Measurements from ENCODE around the gene CBLN3. TPM values are rescaled to one million over a fixed set of nuclear protein-coding genes. Genes with fewer than 3 reads are reported as not detected.
"Not testable (repeated sequence)": the region's sequence is repeated elsewhere in the genome, so short reads cannot be mapped to it uniquely, and the experiment has no call there.

Gene CBLN3
- total RNA-seq, 1 donor from 2014 or later, result 0.55 TPM

DNA sequence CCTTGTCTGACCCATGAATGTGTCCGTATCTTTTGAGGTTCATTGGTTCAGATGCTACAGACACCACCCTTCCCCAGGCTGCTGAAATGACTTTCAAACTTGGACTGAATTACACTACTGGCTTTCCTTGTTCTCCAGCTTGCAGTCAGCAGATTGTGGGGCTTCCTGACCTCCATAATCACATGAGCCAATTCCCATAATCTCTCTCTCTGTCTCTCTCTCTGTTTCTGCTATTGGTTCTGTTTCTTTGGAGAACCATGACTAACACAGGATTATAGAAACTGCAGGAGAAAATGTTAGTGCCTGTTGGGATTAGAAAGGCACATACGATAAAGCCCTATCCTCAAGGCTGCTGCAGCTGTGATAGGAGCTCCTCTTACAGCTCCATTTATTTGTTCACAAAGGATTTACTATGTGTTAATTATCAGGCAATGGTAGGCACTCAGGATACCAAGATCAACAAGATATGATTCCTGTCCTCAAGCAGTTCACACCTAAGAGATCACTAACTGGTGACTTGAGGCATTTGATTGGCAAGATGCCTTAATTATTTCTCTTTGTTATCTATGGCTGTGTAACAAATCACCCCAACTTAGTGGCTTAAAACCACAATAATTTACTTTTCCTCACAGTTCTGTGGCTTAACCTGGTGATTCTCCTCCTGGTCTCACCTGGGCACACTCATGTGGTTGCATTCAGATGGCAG is 40.8 kb downstream of the CBLN3 start:
- Histone ChIP-seq H3K4me3 (no peak overlapping the region), H3K36me3 (no peaks in the 10 kb centered on the region), H3K27ac (replicated peaks) (peak overlapping the region; percentile 30), H3K4me1 (peaks cover 10% of the 10 kb centered on the region), H3K9me3 (replicated peaks) (no peaks in the 10 kb centered on the region), H3K27me3 (ENCODE audit: low read depth) (peaks cover 13% of the 10 kb centered on the region)
- no peak for DNase-seq
- intact Hi-C loops (cut with micrococcal nuclease), result no loop called here
- TF ChIP-seq, protein P1, sequence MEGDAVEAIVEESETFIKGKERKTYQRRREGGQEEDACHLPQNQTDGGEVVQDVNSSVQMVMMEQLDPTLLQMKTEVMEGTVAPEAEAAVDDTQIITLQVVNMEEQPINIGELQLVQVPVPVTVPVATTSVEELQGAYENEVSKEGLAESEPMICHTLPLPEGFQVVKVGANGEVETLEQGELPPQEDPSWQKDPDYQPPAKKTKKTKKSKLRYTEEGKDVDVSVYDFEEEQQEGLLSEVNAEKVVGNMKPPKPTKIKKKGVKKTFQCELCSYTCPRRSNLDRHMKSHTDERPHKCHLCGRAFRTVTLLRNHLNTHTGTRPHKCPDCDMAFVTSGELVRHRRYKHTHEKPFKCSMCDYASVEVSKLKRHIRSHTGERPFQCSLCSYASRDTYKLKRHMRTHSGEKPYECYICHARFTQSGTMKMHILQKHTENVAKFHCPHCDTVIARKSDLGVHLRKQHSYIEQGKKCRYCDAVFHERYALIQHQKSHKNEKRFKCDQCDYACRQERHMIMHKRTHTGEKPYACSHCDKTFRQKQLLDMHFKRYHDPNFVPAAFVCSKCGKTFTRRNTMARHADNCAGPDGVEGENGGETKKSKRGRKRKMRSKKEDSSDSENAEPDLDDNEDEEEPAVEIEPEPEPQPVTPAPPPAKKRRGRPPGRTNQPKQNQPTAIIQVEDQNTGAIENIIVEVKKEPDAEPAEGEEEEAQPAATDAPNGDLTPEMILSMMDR (IDR thresholded peaks at IDR 0.05; ENCODE audit: borderline replicate concordance), result no peak

DNA sequence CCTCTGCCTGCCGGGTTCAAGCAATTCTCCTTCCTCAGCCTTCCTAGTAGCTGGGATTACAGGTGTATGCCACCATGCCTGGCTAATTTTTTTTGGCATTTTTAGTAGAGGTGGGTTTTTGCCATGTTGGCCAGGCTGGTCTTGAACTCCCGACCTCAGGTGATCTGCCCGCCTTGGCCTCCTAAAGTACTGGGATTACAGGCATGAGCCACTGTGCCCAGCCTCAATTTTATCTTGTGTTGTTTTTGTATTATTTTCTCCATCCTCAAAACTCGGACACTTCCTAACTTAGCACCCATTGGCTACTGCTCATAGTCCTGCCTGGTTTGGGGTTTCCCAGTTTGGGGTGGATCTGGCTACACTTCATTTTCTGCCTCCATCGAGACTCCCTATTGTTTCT is 41.9 kb downstream of the CBLN3 start:
- intact Hi-C loops (cut with micrococcal nuclease); H3K27ac ChIP-seq (replicated peaks): not testable (repeated sequence)

DNA sequence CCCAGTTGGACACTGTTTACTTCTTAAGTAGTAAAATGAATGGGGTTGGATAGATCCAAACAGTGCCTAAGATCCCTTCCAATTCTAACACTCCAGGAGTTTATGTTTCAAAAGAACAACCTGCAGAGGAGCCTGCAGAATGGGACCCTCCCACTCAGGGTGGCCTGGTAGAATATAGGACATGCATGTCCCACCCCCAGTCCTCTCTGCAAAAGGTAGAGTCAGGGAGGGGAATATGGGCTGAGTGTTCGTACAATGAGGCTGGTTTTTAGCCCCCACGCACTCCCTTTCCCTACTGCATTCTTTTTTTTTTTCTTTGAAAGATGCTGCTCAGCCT is 42.5 kb downstream of the CBLN3 start:
- no peak overlapping the region for H3K4me3 ChIP-seq
- no peaks in the 10 kb centered on the region for H3K9me3 ChIP-seq (replicated peaks)
- peaks cover 11% of the 10 kb centered on the region for H3K4me1 ChIP-seq
- TF ChIP-seq, protein P1 (IDR thresholded peaks at IDR 0.05; ENCODE audit: borderline replicate concordance), result no peak
- DNase-seq, result no peak
- H3K36me3 ChIP-seq, result no peaks in the 10 kb centered on the region
- H3K27ac ChIP-seq (replicated peaks), result no peak overlapping the region
- peaks cover 10% of the 10 kb centered on the region for H3K27me3 ChIP-seq (ENCODE audit: low read depth)
- intact Hi-C loops (cut with micrococcal nuclease), result no loop called here

More for the DNA sequence above, 41.9 kb downstream of the CBLN3 start:
- not testable (repeated sequence) for H3K4me3 ChIP-seq; H3K4me1 ChIP-seq; DNase-seq; H3K36me3 ChIP-seq; H3K9me3 ChIP-seq (replicated peaks)
- H3K27me3 ChIP-seq (ENCODE audit: low read depth), result peaks cover 13% of the 10 kb centered on the region

DNA sequence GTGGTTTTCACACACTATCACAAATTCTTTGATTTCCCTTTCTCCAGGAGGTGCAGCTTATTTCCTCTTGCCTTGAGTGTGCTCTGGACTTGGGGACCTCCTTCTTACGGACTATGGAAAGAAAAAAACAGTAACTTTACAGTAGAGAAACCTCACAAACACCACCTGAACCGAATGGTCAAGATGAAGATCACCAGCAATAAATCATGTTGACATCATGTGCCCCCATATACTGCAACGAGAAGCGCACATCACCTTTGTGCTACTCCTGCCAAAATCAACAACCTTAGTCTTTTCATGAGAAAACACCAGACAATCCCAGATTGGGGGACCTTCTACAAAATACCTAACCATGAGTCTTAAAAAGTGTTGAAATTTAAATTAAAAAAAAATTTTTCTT is 43.9 kb downstream of the CBLN3 start:
- Histone ChIP-seq H3K9me3 (replicated peaks) (no peaks in the 10 kb centered on the region), H3K27ac (replicated peaks) (no peak overlapping the region), H3K27me3 (ENCODE audit: low read depth) (peaks cover 4% of the 10 kb centered on the region), H3K36me3 (no peaks in the 10 kb centered on the region), H3K4me3 (no peak overlapping the region), H3K4me1 (peaks cover 15% of the 10 kb centered on the region)
- TF ChIP-seq, protein P1 (IDR thresholded peaks at IDR 0.05; ENCODE audit: borderline replicate concordance), result no peak
- intact Hi-C loops (cut with micrococcal nuclease), result no loop called here
- no peak for DNase-seq

DNA sequence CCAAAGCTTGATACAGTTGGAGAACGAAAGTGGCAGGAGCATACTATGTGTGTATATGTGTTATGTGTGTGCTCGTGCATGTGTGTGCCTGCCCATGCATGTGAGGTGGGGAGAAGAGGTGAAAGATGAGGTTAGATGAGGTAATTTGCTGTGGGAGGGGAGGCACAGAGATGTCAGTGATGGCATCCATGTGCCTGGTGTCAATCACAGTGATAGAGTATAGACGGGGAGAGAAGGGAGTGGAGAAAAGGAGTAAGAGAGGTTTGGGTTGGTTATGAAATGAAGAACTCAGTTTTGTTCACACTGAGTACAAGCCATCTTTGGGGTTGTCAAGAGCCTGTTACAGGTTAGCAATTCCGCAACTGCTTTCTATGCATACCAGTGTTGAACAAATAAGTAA is 45.3 kb downstream of the CBLN3 start:
- no peak overlapping the region for H3K4me3 ChIP-seq
- H3K9me3 ChIP-seq (replicated peaks), result no peaks in the 10 kb centered on the region
- TF ChIP-seq, protein P1 (IDR thresholded peaks at IDR 0.05; ENCODE audit: borderline replicate concordance), result no peak
- H3K27me3 ChIP-seq (ENCODE audit: low read depth), result peaks cover 4% of the 10 kb centered on the region
- H3K4me1 ChIP-seq, result peaks cover 10% of the 10 kb centered on the region
- no peaks in the 10 kb centered on the region for H3K36me3 ChIP-seq
- DNase-seq, result no peak
- H3K27ac ChIP-seq (replicated peaks), result no peak overlapping the region
- intact Hi-C loops (cut with micrococcal nuclease), result no loop called here

DNA sequence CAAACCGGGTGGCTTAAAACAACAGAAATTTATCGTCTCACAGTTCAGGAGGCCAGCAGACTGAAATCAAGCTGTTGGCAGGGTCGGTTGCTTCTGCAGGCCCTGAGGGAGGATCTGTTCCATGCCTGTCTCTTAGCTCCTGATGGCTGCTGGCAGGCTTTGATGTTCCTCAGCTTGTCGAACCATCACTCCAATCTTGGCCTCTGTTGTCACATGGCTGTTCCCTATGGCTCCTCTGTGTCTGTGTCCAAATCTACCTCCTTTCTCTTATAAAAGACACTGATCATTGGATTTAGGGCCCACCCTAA is 47.5 kb downstream of the CBLN3 start:
- DNase-seq, result no peak
- Histone ChIP-seq H3K4me3 (no peak overlapping the region), H3K27me3 (ENCODE audit: low read depth) (peaks cover 1% of the 10 kb centered on the region), H3K27ac (replicated peaks) (no peak overlapping the region), H3K4me1 (peaks cover 11% of the 10 kb centered on the region), H3K9me3 (replicated peaks) (no peaks in the 10 kb centered on the region), H3K36me3 (no peaks in the 10 kb centered on the region)
- intact Hi-C loops (cut with micrococcal nuclease), result no loop called here
- TF ChIP-seq, protein P1 (IDR thresholded peaks at IDR 0.05; ENCODE audit: borderline replicate concordance), result no peak

Measured in left ventricle myocardium inferior (tissue), 1 donor.